ENCODE measurements around the gene RAET1G.

DNA sequence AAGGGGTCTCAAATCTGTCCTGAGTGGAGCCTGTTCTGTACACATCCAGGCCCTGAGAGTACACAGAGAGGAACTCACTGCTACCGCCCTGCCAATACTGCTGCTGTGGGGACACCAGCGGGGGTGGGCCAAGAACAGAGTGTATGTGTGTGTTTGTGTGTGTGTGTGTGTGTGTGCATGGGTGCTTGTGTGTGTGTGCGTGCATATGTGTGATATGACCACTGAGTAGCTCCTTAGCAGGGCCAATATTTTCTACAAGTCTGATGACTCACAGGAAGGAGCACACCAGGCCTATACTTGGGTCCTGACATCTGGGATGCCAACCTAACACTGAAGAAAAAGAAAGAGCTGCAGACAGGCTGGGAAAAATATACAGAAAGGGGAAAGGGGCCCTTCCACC is 26.4 kb downstream of the RAET1G start:
- TF ChIP-seq, protein P1, sequence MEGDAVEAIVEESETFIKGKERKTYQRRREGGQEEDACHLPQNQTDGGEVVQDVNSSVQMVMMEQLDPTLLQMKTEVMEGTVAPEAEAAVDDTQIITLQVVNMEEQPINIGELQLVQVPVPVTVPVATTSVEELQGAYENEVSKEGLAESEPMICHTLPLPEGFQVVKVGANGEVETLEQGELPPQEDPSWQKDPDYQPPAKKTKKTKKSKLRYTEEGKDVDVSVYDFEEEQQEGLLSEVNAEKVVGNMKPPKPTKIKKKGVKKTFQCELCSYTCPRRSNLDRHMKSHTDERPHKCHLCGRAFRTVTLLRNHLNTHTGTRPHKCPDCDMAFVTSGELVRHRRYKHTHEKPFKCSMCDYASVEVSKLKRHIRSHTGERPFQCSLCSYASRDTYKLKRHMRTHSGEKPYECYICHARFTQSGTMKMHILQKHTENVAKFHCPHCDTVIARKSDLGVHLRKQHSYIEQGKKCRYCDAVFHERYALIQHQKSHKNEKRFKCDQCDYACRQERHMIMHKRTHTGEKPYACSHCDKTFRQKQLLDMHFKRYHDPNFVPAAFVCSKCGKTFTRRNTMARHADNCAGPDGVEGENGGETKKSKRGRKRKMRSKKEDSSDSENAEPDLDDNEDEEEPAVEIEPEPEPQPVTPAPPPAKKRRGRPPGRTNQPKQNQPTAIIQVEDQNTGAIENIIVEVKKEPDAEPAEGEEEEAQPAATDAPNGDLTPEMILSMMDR (IDR thresholded peaks at IDR 0.05), result no peak
- no peak for TF ChIP-seq POLR2A (IDR thresholded peaks at IDR 0.05)
